Testis (tissue), 3 donors: ENCODE data around the gene ABHD15. TPM values are rescaled to one million over a fixed set of nuclear protein-coding genes. Genes with fewer than 3 reads are reported as not detected.

ENCODE experiments used
- DNase-seq: peaks from one replicate; pipeline ENCODE4 v3.0.0-alpha.2; 2019
- H3K27ac ChIP-seq, 2 donors: fragments of 200-600 bp; sonication (generic); one replicate each; pipeline ENCODE4 v1.5.1; 2019
- H3K27me3 ChIP-seq: fragments of 200-600 bp; sonication (generic); one replicate; pipeline ENCODE4 v1.5.1; 2019
- H3K36me3 ChIP-seq: fragments of 200-600 bp; sonication (generic); one replicate; pipeline ENCODE4 v1.5.1; 2017; ENCODE audit warnings: low read depth; ENCODE audit errors: missing control alignments
- H3K4me1 ChIP-seq: fragments of 200-600 bp; sonication (generic); one replicate; pipeline ENCODE4 v1.5.1; 2019
- H3K4me3 ChIP-seq, 2 donors: fragments of 200-600 bp; sonication (generic); one replicate each; pipeline ENCODE4 v1.5.1; 2017 to 2019
- H3K9me3 ChIP-seq: fragments of 200-600 bp; sonication (generic); one replicate; pipeline ENCODE4 v1.5.1; 2017
- POLR2A ChIP-seq: fragments of 450-650 bp; IDR thresholded peaks from one replicate; pipeline ENCODE4 v1.6.1; 2017; ENCODE audit warnings: antibody characterized with exemption, mild to moderate bottlenecking, moderate library complexity
- WGBS, 2 donors: methylation state at CpG; one replicate each; pipeline ENCODE4 v1.1.5; 2018; 5-methylcytosine and 5-hydroxymethylcytosine counted together
- intact Hi-C: fragments of 100-400 bp; cut with DNase I; formaldehyde crosslinking; loops from one replicate; pipeline ENCODE4 v1.15.1; 2023; ENCODE audit warnings: low total_unique reads
- polyA plus RNA-seq: library from polyadenylated mRNA; stranded (reverse); fragments of 350-450 nt; fragmentation: Illumina TruSeq; extraction: RNeasy Lipid Tissue Mini Kit (QIAGEN cat#74804); gene quantifications from one replicate; pipeline ENCODE4 v1.2.3, GENCODE V29; 2014; ENCODE audit warnings: low read depth, low replicate concordance; ENCODE audit not compliant: insufficient read depth
- total RNA-seq, 2 donors: library from RNA; depleted of rRNA; stranded (reverse); fragments of >200 nt; gene quantifications; one replicate each; pipeline ENCODE4 v1.2.3, GENCODE V29; 2016
- TF ChIP-seq, protein P1 (sequence below), 3 experiments: fragments of 450-650 bp in 2 of 3; fragments of 200-600 bp in 1 of 3; sonication (generic) in 1 of 3; IDR thresholded peaks; one replicate each; pipeline ENCODE4 v1.5.1; 2016 to 2019; ENCODE audit warnings: antibody characterized with exemption in 3 of 3, mild to moderate bottlenecking in 2 of 3, moderate library complexity in 1 of 3

The ABHD15 gene
- total and polyA plus RNA-seq, 3 donors from 2014 or later, result 4.5 to 7.1 (median 5.7) TPM

DNA sequence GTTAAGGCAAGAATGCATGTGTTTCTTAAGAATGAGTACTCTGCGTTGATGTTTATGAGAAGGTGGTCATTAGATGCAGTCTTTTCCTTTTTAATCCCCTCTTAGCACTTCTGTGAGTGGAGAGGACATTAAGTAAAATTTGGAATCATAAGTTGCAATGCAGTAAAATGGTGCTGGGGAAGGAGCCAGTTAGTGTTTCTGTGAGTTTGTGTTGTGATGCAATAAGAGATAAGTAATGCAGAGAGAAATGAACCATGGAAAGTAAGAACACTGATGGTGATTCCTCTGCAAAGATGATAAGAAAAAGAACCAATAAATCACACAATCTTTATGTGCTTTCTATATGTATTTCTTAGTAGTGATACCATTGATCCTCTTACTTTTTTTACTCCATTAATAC is 20.0 kb downstream of the ABHD15 start:
- no peaks in the 10 kb centered on the region for H3K9me3 ChIP-seq
- no peak for DNase-seq
- H3K4me1 ChIP-seq, result no peaks in the 10 kb centered on the region
- H3K27ac ChIP-seq, result no peak overlapping the region
- no peak overlapping the region for H3K4me3 ChIP-seq
- H3K27me3 ChIP-seq, result no peaks in the 10 kb centered on the region
- no peak for TF ChIP-seq POLR2A
- TF ChIP-seq, protein P1, sequence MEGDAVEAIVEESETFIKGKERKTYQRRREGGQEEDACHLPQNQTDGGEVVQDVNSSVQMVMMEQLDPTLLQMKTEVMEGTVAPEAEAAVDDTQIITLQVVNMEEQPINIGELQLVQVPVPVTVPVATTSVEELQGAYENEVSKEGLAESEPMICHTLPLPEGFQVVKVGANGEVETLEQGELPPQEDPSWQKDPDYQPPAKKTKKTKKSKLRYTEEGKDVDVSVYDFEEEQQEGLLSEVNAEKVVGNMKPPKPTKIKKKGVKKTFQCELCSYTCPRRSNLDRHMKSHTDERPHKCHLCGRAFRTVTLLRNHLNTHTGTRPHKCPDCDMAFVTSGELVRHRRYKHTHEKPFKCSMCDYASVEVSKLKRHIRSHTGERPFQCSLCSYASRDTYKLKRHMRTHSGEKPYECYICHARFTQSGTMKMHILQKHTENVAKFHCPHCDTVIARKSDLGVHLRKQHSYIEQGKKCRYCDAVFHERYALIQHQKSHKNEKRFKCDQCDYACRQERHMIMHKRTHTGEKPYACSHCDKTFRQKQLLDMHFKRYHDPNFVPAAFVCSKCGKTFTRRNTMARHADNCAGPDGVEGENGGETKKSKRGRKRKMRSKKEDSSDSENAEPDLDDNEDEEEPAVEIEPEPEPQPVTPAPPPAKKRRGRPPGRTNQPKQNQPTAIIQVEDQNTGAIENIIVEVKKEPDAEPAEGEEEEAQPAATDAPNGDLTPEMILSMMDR (IDR thresholded peaks at IDR 0.05), result no peak
- 97% methylated on average over 1 of the region's 1 CpG for WGBS, 2 donors
- H3K36me3 ChIP-seq, result no peaks in the 10 kb centered on the region
- intact Hi-C loops, result no loop called here

DNA sequence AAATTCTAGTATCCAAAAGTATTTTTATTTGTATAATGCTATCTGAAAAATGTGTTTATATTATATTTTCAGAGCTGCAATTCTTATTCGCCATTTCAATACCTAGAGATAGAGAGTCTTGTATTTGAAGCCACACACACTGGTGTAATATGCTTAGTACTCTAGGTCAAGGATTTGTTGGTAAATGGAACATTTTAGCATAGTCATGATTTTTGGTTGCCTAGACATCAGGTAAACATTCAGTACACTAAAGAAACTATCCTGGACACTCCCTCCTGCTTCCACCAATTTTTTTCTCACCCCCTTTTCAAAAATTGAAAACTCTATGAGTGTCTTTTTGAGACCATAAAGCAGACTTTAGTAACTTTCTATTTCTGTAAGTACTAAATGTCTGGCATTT is 20.8 kb downstream of the ABHD15 start:
- DNase-seq, result no peak
- H3K27ac ChIP-seq, result no peak overlapping the region
- no peaks in the 10 kb centered on the region for H3K9me3 ChIP-seq
- intact Hi-C loops, result no loop called here
- H3K4me1 ChIP-seq, result no peaks in the 10 kb centered on the region
- H3K4me3 ChIP-seq, result no peak overlapping the region
- no peaks in the 10 kb centered on the region for H3K27me3 ChIP-seq
- 75 to 85% methylated on average over 1 of the region's 1 CpG for WGBS, 2 donors
- no peak for TF ChIP-seq POLR2A
- TF ChIP-seq, protein P1 (IDR thresholded peaks at IDR 0.05), result no peak
- no peaks in the 10 kb centered on the region for H3K36me3 ChIP-seq

DNA sequence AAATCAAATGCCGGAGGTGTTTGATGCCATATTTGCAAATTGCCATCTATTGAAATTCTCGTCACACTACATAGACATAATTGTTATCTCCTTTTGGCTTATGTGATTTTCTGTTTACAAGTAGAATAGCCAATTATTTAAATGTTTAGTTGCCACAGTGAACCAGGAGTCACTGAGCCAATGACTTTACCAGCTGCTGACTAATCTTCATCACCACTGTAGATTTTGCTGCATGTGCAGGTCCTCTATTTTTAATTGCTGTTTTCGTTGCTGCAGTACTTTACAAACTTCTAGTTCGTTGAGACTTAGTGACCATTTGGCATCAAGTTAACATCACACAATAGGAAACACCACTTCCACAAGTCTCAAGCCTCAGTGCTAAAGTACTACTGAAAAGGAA is 22.8 kb downstream of the ABHD15 start:
- intact Hi-C loops, result no loop called here
- H3K27ac ChIP-seq, result no peak overlapping the region
- WGBS, 2 donors, result 80 to 88% methylated on average over 4 of the region's 4 CpGs
- H3K36me3 ChIP-seq, result no peaks in the 10 kb centered on the region
- H3K4me1 ChIP-seq, result no peaks in the 10 kb centered on the region
- no peak overlapping the region for H3K4me3 ChIP-seq
- TF ChIP-seq, protein P1 (IDR thresholded peaks at IDR 0.05), result no peak
- no peak for TF ChIP-seq POLR2A
- no peak for DNase-seq
- no peaks in the 10 kb centered on the region for H3K27me3 ChIP-seq
- H3K9me3 ChIP-seq, result no peaks in the 10 kb centered on the region

DNA sequence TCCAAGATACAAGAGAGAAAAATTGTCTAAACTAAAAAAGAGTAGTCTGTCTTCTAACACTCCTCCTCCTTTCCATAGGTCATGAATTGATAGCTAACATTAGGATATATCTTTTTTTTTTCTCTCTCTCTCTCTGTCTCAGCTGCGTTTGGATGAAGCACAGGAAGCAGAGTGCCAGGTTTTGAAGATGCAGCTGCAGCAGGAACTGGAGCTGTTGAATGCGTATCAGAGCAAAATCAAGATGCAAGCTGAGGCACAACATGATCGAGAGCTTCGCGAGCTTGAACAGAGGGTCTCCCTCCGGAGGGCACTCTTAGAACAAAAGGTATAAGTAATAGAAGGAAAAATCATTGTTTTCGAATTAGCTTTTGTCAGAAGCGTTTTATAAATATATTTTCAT is 32.9 kb downstream of the ABHD15 start:
- TF ChIP-seq, protein P1 (IDR thresholded peaks at IDR 0.05), result no peak
- TF ChIP-seq POLR2A, result no peak
- H3K36me3 ChIP-seq, result no peaks in the 10 kb centered on the region
- DNase-seq, result no peak
- no peak overlapping the region for H3K27ac ChIP-seq
- 86 to 91% methylated on average over 8 of the region's 8 CpGs for WGBS, 2 donors
- no peak overlapping the region for H3K4me3 ChIP-seq
- no peaks in the 10 kb centered on the region for H3K9me3 ChIP-seq
- H3K4me1 ChIP-seq, result no peaks in the 10 kb centered on the region
- intact Hi-C loops, result no loop called here
- no peaks in the 10 kb centered on the region for H3K27me3 ChIP-seq

DNA sequence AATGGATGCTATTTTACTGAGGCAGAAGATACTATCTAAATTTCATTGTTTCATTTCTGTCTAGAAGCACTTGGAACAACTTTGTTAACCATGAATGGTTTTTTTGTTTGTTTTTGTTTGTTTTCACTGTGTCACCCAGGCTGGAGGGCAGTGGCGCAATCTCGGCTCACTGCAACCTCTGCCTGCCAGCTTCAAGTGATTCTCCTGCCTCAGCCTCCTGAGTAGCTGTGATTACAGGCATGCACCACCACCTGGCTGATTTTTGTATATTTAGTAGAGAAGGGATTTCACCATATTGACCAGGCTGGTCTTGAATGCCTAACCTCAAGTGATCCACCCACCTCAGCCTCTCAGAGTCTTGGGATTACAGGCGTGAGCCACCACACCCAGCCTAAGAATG is 40.5 kb downstream of the ABHD15 start:
- Histone ChIP-seq H3K4me3 (no peak overlapping the region), H3K36me3 (no peaks in the 10 kb centered on the region), H3K4me1 (no peaks in the 10 kb centered on the region), H3K27me3 (no peaks in the 10 kb centered on the region), H3K27ac (no peak overlapping the region), H3K9me3 (no peaks in the 10 kb centered on the region)
- no peak for DNase-seq
- WGBS, 2 donors, result 73 to 86% methylated on average over 3 of the region's 3 CpGs
- TF ChIP-seq, protein P1 (IDR thresholded peaks at IDR 0.05), result no peak
- TF ChIP-seq POLR2A, result no peak
- intact Hi-C loops, result no loop called here
